K562 (cell line): ENCODE results near the gene CENPH. TPM values are rescaled to one million over a fixed set of nuclear protein-coding genes. Genes with fewer than 3 reads are reported as not detected.

Experiments used
- CHAMP1 ChIP-seq: fragments of 450-650 bp; IDR thresholded peaks from 2 replicates; pipeline ENCODE4 v1.6.1; 2016; ENCODE audit warnings: mild to moderate bottlenecking
- CHD2 ChIP-seq: IDR thresholded peaks from 2 replicates; pipeline ENCODE4 v1.6.1; 2011; ENCODE audit warnings: low read depth, low read length
- COPS2 ChIP-seq: fragments of 450-650 bp; conservative IDR thresholded peaks from 2 replicates; pipeline ENCODE4 v1.6.1; 2016; ENCODE audit warnings: mild to moderate bottlenecking, moderate library complexity
- E2F6 ChIP-seq, 2 experiments: IDR thresholded peaks; 2 replicates each; pipeline ENCODE4 v1.6.1; 2011; ENCODE audit warnings: borderline replicate concordance in 1 of 2, control low read depth in 1 of 2, low read depth in 1 of 2, low read length in 1 of 2, mild to moderate bottlenecking in 1 of 2, mixed read lengths in 1 of 2, moderate library complexity in 1 of 2; ENCODE audit not compliant: insufficient read depth in 1 of 2, insufficient read length in 1 of 2, poor library complexity in 1 of 2, severe bottlenecking in 1 of 2; ENCODE audit errors: extremely low read depth in 1 of 2
- HEY1 ChIP-seq: fragments of 250-450 bp; sonication (Bioruptor Pico); IDR thresholded peaks from 2 replicates; pipeline ENCODE4 v1.5.0; 2020; ENCODE audit warnings: mild to moderate bottlenecking, moderate library complexity, borderline replicate concordance
- MAX ChIP-seq: sonication (generic); formaldehyde crosslinking; IDR thresholded peaks from 2 replicates; pipeline ENCODE4 v1.9.0; 2022; ENCODE audit warnings: mild to moderate bottlenecking, missing genetic modification reagents
- NFE2L1 ChIP-seq: fragments of 450-650 bp; IDR thresholded peaks from 2 replicates; pipeline ENCODE4 v1.6.1; 2016; ENCODE audit warnings: missing genetic modification characterization, low read depth, mild to moderate bottlenecking, missing compliant biosample characterization, moderate library complexity, borderline replicate concordance
- NR0B1 ChIP-seq: fragments of 450-650 bp; IDR thresholded peaks from one replicate; pipeline ENCODE4 v1.6.1; 2018; ENCODE audit warnings: mild to moderate bottlenecking, moderate library complexity; ENCODE audit not compliant: partially characterized antibody
- PHTF2 ChIP-seq: fragments of 250-450 bp; sonication (Bioruptor Pico); IDR thresholded peaks from 2 replicates; pipeline ENCODE4 v1.5.0; 2021; ENCODE audit warnings: mild to moderate bottlenecking
- SRSF9 ChIP-seq: fragments of 200-400 bp; formaldehyde crosslinking; IDR thresholded peaks from 2 replicates; pipeline ENCODE4 v1.6.1; 2017; ENCODE audit warnings: low read depth, low read length, borderline replicate concordance
- SUPT5H ChIP-seq: fragments of 450-650 bp; IDR thresholded peaks from 2 replicates; pipeline ENCODE4 v1.6.1; 2016
- TFAP4 ChIP-seq: sonication (generic); formaldehyde crosslinking; IDR thresholded peaks from 2 replicates; pipeline ENCODE4 v1.8.0; 2022; ENCODE audit warnings: missing genetic modification reagents, mild to moderate bottlenecking, moderate library complexity, borderline replicate concordance
- VEZF1 ChIP-seq: fragments of 200-800 bp; sonication (Bioruptor generic); IDR thresholded peaks from 2 replicates; pipeline ENCODE4 v1.6.1; 2017; ENCODE audit warnings: missing genetic modification characterization, missing compliant biosample characterization
- ZFX ChIP-seq: sonication (generic); formaldehyde crosslinking; IDR thresholded peaks from 2 replicates; pipeline ENCODE4 v1.8.0; 2022; ENCODE audit warnings: mild to moderate bottlenecking, missing genetic modification reagents, moderate library complexity
- ZNF165 ChIP-seq: fragments of 250-450 bp; sonication (Bioruptor Pico); IDR thresholded peaks from 2 replicates; pipeline ENCODE4 v1.4.0; 2020; ENCODE audit warnings: borderline replicate concordance
- ZNF512 ChIP-seq: IDR thresholded peaks from 2 replicates; pipeline ENCODE4 v1.6.1; 2016; ENCODE audit warnings: missing genetic modification characterization, missing compliant biosample characterization
- polyA plus RNA-seq, 8 experiments: library from polyadenylated mRNA; depleted of rRNA in 4 of 8; stranded (reverse) in 5 of 8; unstranded in 3 of 8; fragments of >200 nt; fragmentation: Nextera tagmentation in 2 of 8; fragmentation: Illumina TruSeq in 1 of 8; extraction: Ambion mirVana in 2 of 8; extraction: Trizol in 1 of 8; gene quantifications; 2 replicates each; pipeline versions ENCODE4 v1.2.1 to v1.2.3, GENCODE V29; 2011 to 2014; ENCODE audit warnings: inconsistent platforms in 1 of 8, missing spikeins in 1 of 8
- total RNA-seq, 7 experiments: library from RNA; depleted of rRNA in 6 of 7; stranded (reverse); fragments of >200 nt in 6 of 7; fragmentation: Illumina TruSeq in 2 of 7; extraction: Trizol in 2 of 7; gene quantifications; 2 replicates each; pipeline versions ENCODE4 v1.2.1 to v1.2.3, GENCODE V29; 2011 to 2021; ENCODE audit warnings: low replicate concordance in 1 of 7

The CENPH gene
- total and polyA plus RNA-seq, 9 of the 15 experiments (the other 6 are each of a cell fraction or from before 2014, with no cell fraction given): 10.5 to 124 (median 74.9) TPM

- TF ChIP-seq ZNF512 (tag) (no peak), ZFX (CRISPR knock-in tag) (peak; percentile 94), SRSF9 (no peak), ZNF165 (CRISPR knock-in tag) (no peak), CHAMP1 (no peak), MAX (CRISPR knock-in tag) (peak; percentile 89), NR0B1 (no peak), NFE2L1 (tag) (no peak), SUPT5H (peak; percentile 90), HEY1 (CRISPR knock-in tag) (no peak), E2F6 (IDR thresholded peaks at IDR 0.05; ENCODE audit: borderline replicate concordance in 1 of 2, extremely low read depth in 1 of 2, insufficient read depth in 1 of 2, insufficient read length in 1 of 2, low read depth in 1 of 2, low read length in 1 of 2, poor library complexity in 1 of 2, severe bottlenecking in 1 of 2) (peak; percentile 82 to 86), CHD2 (peak; percentile 52; the same call in 1 of the 2 replicates), VEZF1 (CRISPR knock-in tag) (peak; percentile 70), TFAP4 (CRISPR knock-in tag) (peak; percentile 85), PHTF2 (CRISPR knock-in tag) (no peak), COPS2 (no peak)
Observed at GRCh38 chr5:69189162-69190086, at the start of gene CENPH (continued).
